NCI-H146 (cell line): ENCODE data around the gene EPN3.
A peak's percentile ranks its signal among the peaks of the same experiment; 100 is the strongest.

Experiments used
- DNase-seq: peaks from one replicate; lab custom pipeline; 2025; lab: John Stamatoyannopoulos, UW

The EPN3 gene

GRCh38 chr17:50550661-50551432, 18.3 kb downstream of the EPN3 start:
- peak; percentile 80 for DNase-seq

GRCh38 chr17:50551433-50551815, 18.9 kb downstream of the EPN3 start:
- no peak for DNase-seq

- DNase-seq: no peak
Measured at GRCh38 chr17:50551884-50552283, 19.3 kb downstream of the EPN3 start.

- DNase-seq: no peak
Measured at GRCh38 chr17:50554201-50554600, 21.7 kb downstream of the EPN3 start.

GRCh38 chr17:50556803-50557202, 24.3 kb downstream of the EPN3 start:
- DNase-seq: no peak

GRCh38 chr17:50557630-50558029, 25.1 kb downstream of the EPN3 start:
- no peak for DNase-seq

GRCh38 chr17:50558091-50558490, 25.6 kb downstream of the EPN3 start:
- DNase-seq: no peak

GRCh38 chr17:50558581-50558940, 26.0 kb downstream of the EPN3 start:
- no peak for DNase-seq

GRCh38 chr17:50558941-50559614, 26.5 kb downstream of the EPN3 start:
- DNase-seq: no peak

GRCh38 chr17:50559674-50560184, 27.2 kb downstream of the EPN3 start:
- peak; percentile 16 for DNase-seq

- DNase-seq: peak; percentile 79
Measured at GRCh38 chr17:50560185-50560824, 27.8 kb downstream of the EPN3 start, which contains the start of gene CACNA1G. Gene CACNA1G (plus strand): TSS chr17:50560715. CDS start chr17:50561460, 745 bp downstream.

GRCh38 chr17:50560931-50561745, 28.6 kb downstream of the EPN3 start:
- peak; percentile 23 for DNase-seq

GRCh38 chr17:50561746-50562141, 29.2 kb downstream of the EPN3 start:
- DNase-seq: no peak

- DNase-seq: no peak
Measured at GRCh38 chr17:50562242-50563091, 29.9 kb downstream of the EPN3 start.

- no peak for DNase-seq
Measured at GRCh38 chr17:50563092-50563511, 30.6 kb downstream of the EPN3 start.

GRCh38 chr17:50564916-50565315, 32.4 kb downstream of the EPN3 start:
- no peak for DNase-seq

GRCh38 chr17:50565402-50566350, 33.1 kb downstream of the EPN3 start:
- DNase-seq: peak; percentile 23

- no peak for DNase-seq
Measured at GRCh38 chr17:50566886-50567285, 34.4 kb downstream of the EPN3 start.

- DNase-seq: no peak
Measured at GRCh38 chr17:50568659-50569058, 36.1 kb downstream of the EPN3 start.

GRCh38 chr17:50569592-50569991, 37.1 kb downstream of the EPN3 start:
- DNase-seq: no peak
